Endothelial cell of umbilical vein (primary cell): ENCODE measurements around the gene SCN5A. TPM values are rescaled to one million over a fixed set of nuclear protein-coding genes. Genes with fewer than 3 reads are reported as not detected.

ENCODE experiments used
- BruUV-seq: library from RNA; stranded (reverse); fragments of 400-500 nt; replicated peaks from 2 replicates; lab custom pipeline; 2021; lab: Mats Ljungman, UMichigan
- CTCF ChIA-PET: fragments of 300-600, 350-600 bp; sonication (Branson Sonifier 250); formaldehyde crosslinking; loops from one replicate; lab custom pipeline; 2021; ENCODE audit warnings: antibody characterized with exemption, inconsistent platforms; lab: Charles Lee
- POLR2A ChIA-PET: fragments of 300-600, 350-600 bp; sonication (Branson Sonifier 250); formaldehyde crosslinking; loops from one replicate; lab custom pipeline; 2021; ENCODE audit warnings: antibody characterized with exemption, inconsistent platforms; lab: Charles Lee
- DNase-seq: peaks from one replicate; pipeline ENCODE4 v3.0.0-alpha.2; 2011; ENCODE audit warnings: low read depth, low spot score
- FAIRE-seq: peaks from 2 replicates; lab custom pipeline; 2011; peaks lifted over from hg19 to GRCh38; lab: Jason Lieb, UNC
- H2AFZ ChIP-seq: 2 replicates; pipeline ENCODE4 v1.6.0; 2012; ENCODE audit warnings: low read depth, low read length, control low read depth, inconsistent platforms
- H3K27ac ChIP-seq: 2 replicates; pipeline ENCODE4 v1.5.1; 2011; ENCODE audit warnings: low read depth, mild to moderate bottlenecking, control low read depth, low read length, moderate library complexity; ENCODE audit not compliant: insufficient read depth
- H3K27me3 ChIP-seq, 2 experiments: 2 replicates each; pipeline versions ENCODE4 v1.6.0 to v1.6.1; 2011; ENCODE audit warnings: low read length in 2 of 2, mixed read lengths in 1 of 2; ENCODE audit not compliant: control insufficient read depth in 2 of 2, insufficient read depth in 2 of 2
- H3K36me3 ChIP-seq, 2 experiments: 2 replicates in 1 of 2; 3 replicates in 1 of 2; pipeline ENCODE4 v1.5.1; 2011; ENCODE audit warnings: low read length in 2 of 2, mild to moderate bottlenecking in 1 of 2, moderate library complexity in 1 of 2; ENCODE audit not compliant: control insufficient read depth in 2 of 2, insufficient read depth in 2 of 2; ENCODE audit errors: extremely low read depth in 1 of 2
- H3K4me1 ChIP-seq: 3 replicates; pipeline ENCODE4 v1.5.1; 2011; ENCODE audit warnings: mild to moderate bottlenecking, low read length; ENCODE audit not compliant: control insufficient read depth, insufficient read depth; ENCODE audit errors: extremely low read depth
- H3K4me2 ChIP-seq: 2 replicates; pipeline ENCODE4 v1.6.1; 2011; ENCODE audit warnings: low read length, control low read depth, mixed read lengths; ENCODE audit not compliant: insufficient read depth
- H3K4me3 ChIP-seq, 3 experiments: fragments of 200-600 bp in 1 of 3; sonication (generic), shearing (Covaris generic) in 1 of 3; replicated peaks in 1 of 3; 2 replicates each; pipeline ENCODE4 v1.5.1; 2011 to 2016; ENCODE audit warnings: control low read depth in 3 of 3, low read length in 3 of 3, mild to moderate bottlenecking in 2 of 3, inconsistent platforms in 1 of 3, low read depth in 1 of 3, moderate library complexity in 1 of 3; ENCODE audit not compliant: insufficient read depth in 1 of 3
- H3K79me2 ChIP-seq: 2 replicates; pipeline ENCODE4 v1.6.0; 2012; ENCODE audit warnings: low read length, inconsistent platforms; ENCODE audit not compliant: control insufficient read depth, insufficient read depth
- H3K9ac ChIP-seq: replicated peaks from 2 replicates; pipeline ENCODE3; 2011; ENCODE audit warnings: low read length, control low read depth; ENCODE audit not compliant: insufficient read depth; ENCODE audit errors: extremely low read depth
- H3K9me1 ChIP-seq: replicated peaks from 3 replicates; pipeline ENCODE4 v1.6.0; 2011; ENCODE audit warnings: mild to moderate bottlenecking, low read length; ENCODE audit not compliant: control insufficient read depth, insufficient read depth; ENCODE audit errors: extremely low read depth
- H3K9me3 ChIP-seq: replicated peaks from 2 replicates; pipeline ENCODE4 v1.5.1; 2012; ENCODE audit warnings: low read length, inconsistent platforms; ENCODE audit not compliant: control insufficient read depth, insufficient read depth
- H4K20me1 ChIP-seq: replicated peaks from 2 replicates; pipeline ENCODE3; 2011; ENCODE audit warnings: mild to moderate bottlenecking, low read length; ENCODE audit not compliant: control insufficient read depth, insufficient read depth; ENCODE audit errors: extremely low read depth
- CTCF ChIP-seq, 2 donors: IDR thresholded peaks; 1 replicate in 1 of 2; 2 replicates in 1 of 2; pipeline ENCODE4 v1.5.1; 2011; ENCODE audit warnings: low read length in 2 of 2, mild to moderate bottlenecking in 2 of 2, moderate library complexity in 2 of 2, control low read depth in 1 of 2, inconsistent platforms in 1 of 2, low read depth in 1 of 2; ENCODE audit not compliant: insufficient read depth in 1 of 2; ENCODE audit errors: extremely low read depth in 1 of 2
- EZH2 ChIP-seq: IDR thresholded peaks from 2 replicates; pipeline ENCODE4 v1.6.1; 2012; ENCODE audit warnings: borderline replicate concordance, low read depth, mild to moderate bottlenecking, moderate library complexity, low read length, inconsistent platforms; ENCODE audit not compliant: severe bottlenecking
- FOS ChIP-seq: IDR thresholded peaks from 2 replicates; pipeline ENCODE4 v1.6.1; 2011; ENCODE audit warnings: mild to moderate bottlenecking, low read length, moderate library complexity, borderline replicate concordance; ENCODE audit not compliant: insufficient read depth
- GATA2 ChIP-seq: IDR thresholded peaks from 2 replicates; pipeline ENCODE4 v1.7.0; 2011; ENCODE audit warnings: low read depth, mild to moderate bottlenecking, moderate library complexity, mixed read lengths, low read length; ENCODE audit not compliant: insufficient read length, insufficient read depth
- JUN ChIP-seq: IDR thresholded peaks from 2 replicates; pipeline ENCODE4 v1.6.1; 2011; ENCODE audit warnings: borderline replicate concordance, low read depth; ENCODE audit not compliant: insufficient read length, insufficient read depth
- MAX ChIP-seq: IDR thresholded peaks from 2 replicates; pipeline ENCODE4 v1.6.1; 2011; ENCODE audit not compliant: insufficient read depth, insufficient read length
- MYC ChIP-seq: IDR thresholded peaks from one replicate; pipeline ENCODE4 v1.6.1; 2011; ENCODE audit warnings: mild to moderate bottlenecking, low read depth, low read length
- POLR2A ChIP-seq: IDR thresholded peaks from 2 replicates; pipeline ENCODE4 v1.6.1; 2012; ENCODE audit warnings: low read depth, mild to moderate bottlenecking, control low read depth, low read length
- POLR2AphosphoS5 ChIP-seq: IDR thresholded peaks from 2 replicates; pipeline ENCODE4 v1.6.1; 2012; ENCODE audit warnings: low read depth, mild to moderate bottlenecking, control low read depth, low read length, moderate library complexity; ENCODE audit not compliant: insufficient read depth
- dilution Hi-C: fragments of 300-500 bp; cut with MboI; formaldehyde crosslinking; loops from one replicate; pipeline ENCODE4 v1.15.0; 2019; ENCODE audit warnings: low sequenced_read_pairs; ENCODE audit not compliant: extremely low pct_ligation_motif_present
- intact Hi-C: fragments of 100-400 bp; cut with micrococcal nuclease; formaldehyde crosslinking; loops from one replicate; pipeline ENCODE4 v1.10.0; 2022
- polyA plus RNA-seq, 4 experiments: library from polyadenylated mRNA; depleted of rRNA in 3 of 4; stranded (reverse) in 3 of 4; unstranded in 1 of 4; fragments of >200 nt; gene quantifications; 2 replicates each; pipeline versions ENCODE4 v1.2.1 to v1.2.3, GENCODE V29; 2011 to 2012; ENCODE audit warnings: missing spikeins in 1 of 4
- total RNA-seq: library from RNA; stranded (reverse); gene quantifications from 2 replicates; pipeline ENCODE4 v1.2.3, GENCODE V29; 2021

The SCN5A gene
- total and polyA plus RNA-seq, 2 donors (not counting 3 experiments of a cell fraction or from before 2014, with no cell fraction given), result 2.7 to 20.0 TPM

- TF ChIP-seq POLR2AphosphoS5 (no peak), MAX (no peak)
- CTCF ChIA-PET, result interaction anchor here (1.3 kb wide), 1 partner anchor 56 kb away, joined by 3 read pairs; no protein-coding TSS in a partner anchor
These were observed 72.0 kb downstream of the SCN5A start for GRCh38 chr3:38577371-38578080.

GRCh38 chr3:38576526-38577370, 72.7 kb downstream of the SCN5A start:
- no peak overlapping the region for H3K27ac ChIP-seq
- CTCF ChIA-PET, result interaction anchor here (1.0 to 1.3 kb wide), 2 partner anchors 55 to 79 kb away, joined by 3 read pairs; no protein-coding TSS in a partner anchor
- H3K9me1 ChIP-seq, result no peaks in the 10 kb centered on the region
- intact Hi-C loops, result no loop called here
- no peak overlapping the region for H3K4me2 ChIP-seq
- FAIRE-seq (no peak), DNase-seq (no peak)
- POLR2A ChIA-PET, result no interaction called here
- H3K9ac ChIP-seq, result no peak overlapping the region
- H3K36me3 ChIP-seq, result no peaks in the 10 kb centered on the region
- H3K9me3 ChIP-seq, result no peaks in the 10 kb centered on the region
- H3K4me1 ChIP-seq, result no peaks in the 10 kb centered on the region
- BruUV-seq, result no TSS peak
- dilution Hi-C loops, result no loop called here
- H3K4me3 ChIP-seq, result no peak overlapping the region
- H3K27me3 ChIP-seq, result no peaks in the 10 kb centered on the region
- TF ChIP-seq FOS (no peak), POLR2A (no peak), CTCF (IDR thresholded peaks at IDR 0.05; ENCODE audit: extremely low read depth in 1 of 2, insufficient read depth in 1 of 2, low read depth in 1 of 2, low read length in 2 of 2) (no peak), GATA2 (no peak), MAX (no peak), JUN (no peak), MYC (no peak), POLR2AphosphoS5 (no peak), EZH2 (no peak)
- no peaks in the 10 kb centered on the region for H4K20me1 ChIP-seq
- H3K79me2 ChIP-seq, result no peaks in the 10 kb centered on the region
- no peak overlapping the region for H2AFZ ChIP-seq

More at GRCh38 chr3:38577371-38578080, 72.0 kb downstream of the SCN5A start:
- dilution Hi-C loops (no loop called here), intact Hi-C loops (no loop called here)
- Histone ChIP-seq H4K20me1 (no peaks in the 10 kb centered on the region), H3K4me3 (no peak overlapping the region), H2AFZ (no peak overlapping the region), H3K9me3 (no peaks in the 10 kb centered on the region), H3K4me1 (no peaks in the 10 kb centered on the region), H3K36me3 (no peaks in the 10 kb centered on the region), H3K27ac (no peak overlapping the region), H3K79me2 (no peaks in the 10 kb centered on the region), H3K27me3 (no peaks in the 10 kb centered on the region), H3K9ac (no peak overlapping the region), H3K4me2 (no peak overlapping the region), H3K9me1 (no peaks in the 10 kb centered on the region)
- FAIRE-seq (no peak), DNase-seq (no peak)
- POLR2A ChIA-PET, result no interaction called here
- no TSS peak for BruUV-seq
